NCI-H2227 treated with DMSO at 0.1 percent for 48 hours (cell line): Measurements from ENCODE around the gene ABCA9.

ENCODE experiments used
- DNase-seq: peaks from one replicate; lab custom pipeline; 2025; lab: John Stamatoyannopoulos, UW

Gene ABCA9

GRCh38 chr17:69067274-69068047, 6.7 kb upstream of the ABCA9 start:
- no peak for DNase-seq

- DNase-seq, result no peak
Measured at GRCh38 chr17:69066482-69066881, 5.8 kb upstream of the ABCA9 start.

GRCh38 chr17:69065113-69065512, 4.4 kb upstream of the ABCA9 start:
- no peak for DNase-seq

- DNase-seq, result no peak
Measured at GRCh38 chr17:69064476-69064875, 3.7 kb upstream of the ABCA9 start.

- no peak for DNase-seq
Measured at GRCh38 chr17:69064001-69064400, 3.3 kb upstream of the ABCA9 start.

GRCh38 chr17:69062860-69063581, 2.3 kb upstream of the ABCA9 start:
- no peak for DNase-seq

GRCh38 chr17:69061721-69062556, 1.2 kb upstream of the ABCA9 start:
- DNase-seq, result no peak

GRCh38 chr17:69059458-69060175, 1.1 kb downstream of the ABCA9 start:
- no peak for DNase-seq

GRCh38 chr17:69058165-69058564, 2.6 kb downstream of the ABCA9 start:
- no peak for DNase-seq

- DNase-seq, result no peak
Measured at GRCh38 chr17:69057280-69057679, 3.4 kb downstream of the ABCA9 start.

GRCh38 chr17:69056179-69056823, 4.4 kb downstream of the ABCA9 start:
- DNase-seq, result no peak

- DNase-seq, result no peak
Measured at GRCh38 chr17:69055334-69055733, 5.4 kb downstream of the ABCA9 start.

GRCh38 chr17:69050999-69051775, 9.5 kb downstream of the ABCA9 start:
- no peak for DNase-seq

- no peak for DNase-seq
Measured at GRCh38 chr17:69048634-69049033, 12.1 kb downstream of the ABCA9 start.

GRCh38 chr17:69047368-69048263, 13.1 kb downstream of the ABCA9 start:
- no peak for DNase-seq

GRCh38 chr17:69046121-69046807, 14.5 kb downstream of the ABCA9 start:
- no peak for DNase-seq

GRCh38 chr17:69045646-69046045, 15.1 kb downstream of the ABCA9 start:
- DNase-seq, result no peak

GRCh38 chr17:69044371-69044770, 16.4 kb downstream of the ABCA9 start:
- no peak for DNase-seq
